Activated CD8-positive, alpha-beta memory T cell treated with anti-CD3 and anti-CD28 coated beads, Interleukin-2, amount 10 ng/mL, durations not matched to agents 7 days and 5 days (primary cell): Measurements from ENCODE around the gene SAMD4B. TPM values are rescaled to one million over a fixed set of nuclear protein-coding genes. Genes with fewer than 3 reads are reported as not detected.
"Not testable (repeated sequence)": the region's sequence is repeated elsewhere in the genome, so short reads cannot be mapped to it uniquely, and the experiment has no call there.

ENCODE experiments used
- ATAC-seq: fragments of 150-1000 bp; cut with Tn5 transposase; one replicate; pipeline ENCODE4 v1.10.0; 2021; ENCODE audit warnings: moderate library complexity
- CTCF ChIA-PET: fragments of 350-600 bp; sonication (Branson Sonifier 250); formaldehyde crosslinking; loops from one replicate; lab custom pipeline; 2021; ENCODE audit warnings: antibody characterized with exemption; lab: Charles Lee
- DNase-seq: peaks from one replicate; pipeline ENCODE4 v3.0.0-alpha.2; 2020
- H3K27ac Mint-ChIP-seq: one replicate; pipeline ENCODE4 v1.8.0; 2021; ENCODE audit warnings: mild to moderate bottlenecking, mixed read lengths
- H3K27me3 Mint-ChIP-seq: one replicate; pipeline ENCODE4 v1.8.0; 2021; ENCODE audit warnings: mixed read lengths
- H3K36me3 Mint-ChIP-seq: one replicate; pipeline ENCODE4 v1.8.0; 2021; ENCODE audit warnings: mild to moderate bottlenecking, mixed read lengths
- H3K4me1 Mint-ChIP-seq: one replicate; pipeline ENCODE4 v1.8.0; 2021; ENCODE audit warnings: mixed read lengths
- H3K4me3 Mint-ChIP-seq: one replicate; pipeline ENCODE4 v1.8.0; 2021; ENCODE audit warnings: mild to moderate bottlenecking, moderate library complexity, mixed read lengths
- H3K9me3 Mint-ChIP-seq: one replicate; pipeline ENCODE4 v1.8.0; 2022; ENCODE audit warnings: low read depth, mixed read lengths
- total RNA-seq, 2 experiments: library from RNA; stranded (reverse); gene quantifications; one replicate each; pipeline ENCODE4 v1.2.3, GENCODE V29; 2021

The SAMD4B gene
- total RNA-seq, 2 experiments from 2014 or later = 45.7 to 58.5 TPM

DNA sequence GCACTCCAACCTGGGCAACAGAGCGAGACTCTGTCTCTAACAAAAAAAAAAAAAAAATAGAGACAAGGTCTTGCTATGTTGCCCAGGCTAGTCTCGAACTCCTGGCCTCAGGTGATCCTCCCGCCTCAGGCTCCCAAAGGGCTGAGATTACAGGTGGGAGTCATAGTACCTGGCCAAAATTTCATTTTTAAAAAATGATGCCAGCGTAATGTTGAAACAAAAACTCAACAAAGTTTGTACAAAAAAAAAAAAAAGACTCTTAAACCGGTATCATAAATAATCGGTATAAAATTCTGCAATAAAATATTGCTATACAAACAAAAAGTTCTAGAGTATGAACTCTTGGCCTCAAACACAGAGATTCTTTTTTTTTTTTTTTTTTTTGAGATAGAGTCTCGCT is 9.9 kb upstream of the SAMD4B start:
- Mint-ChIP-seq H3K9me3 (no peaks in the 10 kb centered on the region), H3K4me3 (no peak overlapping the region), H3K4me1 (peaks cover 60% of the 10 kb centered on the region), H3K36me3 (peaks cover 34% of the 10 kb centered on the region), H3K27ac (no peak overlapping the region), H3K27me3 (no peaks in the 10 kb centered on the region)
- ATAC-seq = no peak
- CTCF ChIA-PET = interaction anchor here (0.7 kb wide), 1 partner anchor 33 kb away, joined by 4 read pairs; no protein-coding TSS in a partner anchor
- DNase-seq = no peak

DNA sequence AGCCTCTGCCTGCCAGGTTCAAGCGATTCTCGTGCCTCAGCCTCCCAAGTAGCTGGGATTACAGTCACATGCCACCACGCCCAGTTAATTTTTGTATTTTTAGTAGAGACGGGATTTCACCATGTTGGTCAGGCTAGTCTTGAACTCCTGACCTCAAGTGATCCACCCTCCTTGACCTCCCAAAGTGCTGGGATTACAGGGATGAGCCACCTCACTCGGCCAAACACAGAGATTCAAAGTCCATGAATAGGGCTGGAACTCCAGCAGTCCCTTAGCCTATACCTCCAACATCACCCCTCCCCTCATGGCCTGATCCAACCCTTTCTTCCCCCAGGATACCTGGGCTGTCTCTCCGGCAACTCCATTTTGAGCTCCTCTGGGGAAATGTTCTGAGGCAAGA is 9.5 kb upstream of the SAMD4B start:
- H3K27ac Mint-ChIP-seq, H3K4me3 Mint-ChIP-seq, H3K27me3 Mint-ChIP-seq, DNase-seq, H3K9me3 Mint-ChIP-seq, ATAC-seq: not testable (repeated sequence)
- CTCF ChIA-PET = interaction anchor here (0.7 to 0.9 kb wide), 2 partner anchors 32 to 96 kb away, joined by 3 to 4 read pairs; no protein-coding TSS in a partner anchor
- Mint-ChIP-seq H3K36me3 (peaks cover 34% of the 10 kb centered on the region), H3K4me1 (peaks cover 62% of the 10 kb centered on the region)

DNA sequence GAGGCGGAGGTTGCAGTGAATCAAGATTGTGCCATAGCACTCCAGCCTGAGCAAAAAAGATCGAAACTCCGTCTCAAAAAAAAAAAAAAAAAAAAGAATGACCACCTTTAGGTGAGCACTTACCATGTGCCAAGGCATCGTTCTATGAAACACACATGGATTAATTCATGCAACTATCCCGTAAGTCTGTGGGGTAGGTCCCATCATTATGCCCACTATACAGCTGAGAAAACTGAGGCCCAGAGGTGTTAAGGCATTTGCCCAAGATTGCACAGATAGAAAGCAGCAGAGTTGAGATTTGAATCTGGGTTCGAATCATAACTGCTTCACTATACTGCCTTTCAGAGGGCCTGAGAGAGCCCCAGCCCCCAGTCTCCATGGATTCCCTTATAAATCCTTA is 8.7 kb upstream of the SAMD4B start:
- Mint-ChIP-seq H3K27me3 (no peaks in the 10 kb centered on the region), H3K9me3 (no peaks in the 10 kb centered on the region), H3K4me3 (peak overlapping the region; percentile 49), H3K4me1 (peaks cover 60% of the 10 kb centered on the region), H3K36me3 (peaks cover 30% of the 10 kb centered on the region), H3K27ac (peak overlapping the region; percentile 63)
- no peak for ATAC-seq
- CTCF ChIA-PET = interaction anchor here (0.8 to 1.9 kb wide), 4 partner anchors 33 to 211 kb away, joined by 3 to 6 read pairs (median 4); no protein-coding TSS in a partner anchor
- no peak for DNase-seq

- Mint-ChIP-seq H3K4me1 (peaks cover 54% of the 10 kb centered on the region), H3K36me3 (peaks cover 27% of the 10 kb centered on the region), H3K27me3 (no peaks in the 10 kb centered on the region), H3K4me3 (peak overlapping the region; percentile 97), H3K27ac (peak overlapping the region; percentile 95), H3K9me3 (no peaks in the 10 kb centered on the region)
- CTCF ChIA-PET = interaction anchor here (0.8 to 1.9 kb wide), 6 partner anchors 12 to 212 kb away, joined by 3 to 6 read pairs (median 4); no protein-coding TSS in a partner anchor
- DNase-seq = no peak
- no peak for ATAC-seq
Observed at GRCh38 chr19:39334444-39334976, 7.7 kb upstream of the SAMD4B start.

DNA sequence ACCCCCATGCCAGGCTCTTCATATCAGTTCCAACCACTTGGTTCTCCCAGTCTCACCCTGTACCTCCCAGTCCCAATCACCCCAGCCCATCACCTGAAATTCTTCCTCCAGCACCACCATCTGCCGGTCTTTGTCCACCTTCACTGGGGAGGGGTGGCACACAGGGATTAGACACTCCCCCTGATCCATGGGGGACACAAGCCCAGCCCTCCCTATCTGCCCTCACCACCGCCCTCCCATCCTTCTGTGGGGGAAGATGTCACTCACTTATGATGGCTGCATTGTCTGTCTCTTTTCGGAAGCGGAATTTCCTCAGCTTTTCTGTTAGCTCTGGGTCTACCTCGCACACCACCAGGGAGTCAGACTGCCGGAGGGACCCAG is 7.1 kb upstream of the SAMD4B start:
- Mint-ChIP-seq H3K36me3 (peaks cover 26% of the 10 kb centered on the region), H3K4me3 (peak overlapping the region; percentile 97), H3K4me1 (peaks cover 58% of the 10 kb centered on the region), H3K27me3 (no peaks in the 10 kb centered on the region), H3K9me3 (no peaks in the 10 kb centered on the region), H3K27ac (peak overlapping the region; percentile 95)
- ATAC-seq (peak; percentile 34), DNase-seq (peak; percentile 61)
- CTCF ChIA-PET = interaction anchor here (0.8 to 2.0 kb wide), 10 partner anchors 11 to 213 kb away, joined by 3 to 6 read pairs (median 4); partner anchors contain the start of gene PLEKHG2

DNA sequence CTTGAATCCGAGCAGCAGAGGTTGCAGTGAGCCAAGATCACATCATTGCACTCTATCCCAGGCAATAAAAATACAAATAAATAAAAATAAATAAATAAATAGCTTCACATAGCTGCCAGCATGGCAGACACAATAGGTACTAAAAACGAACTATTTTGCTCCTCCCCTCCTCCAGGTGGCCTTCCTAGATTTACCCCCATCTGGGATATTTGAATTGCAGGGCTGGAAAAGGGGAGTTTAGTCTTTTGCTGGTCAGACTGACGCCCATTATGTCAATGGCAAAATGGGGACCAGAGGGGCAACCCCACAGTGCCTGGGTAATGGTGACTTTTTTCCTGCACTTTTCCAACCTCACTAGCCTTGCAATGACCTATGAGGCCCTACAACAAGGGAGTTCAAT is 5.7 kb upstream of the SAMD4B start:
- no peak for ATAC-seq
- peaks cover 18% of the 10 kb centered on the region for H3K36me3 Mint-ChIP-seq
- CTCF ChIA-PET = interaction anchor here (1.2 to 2.0 kb wide), 6 partner anchors 60 to 214 kb away, joined by 3 to 6 read pairs (median 4); partner anchors contain the start of gene PLEKHG2
- peak overlapping the region; percentile 97 for H3K4me3 Mint-ChIP-seq
- H3K27me3 Mint-ChIP-seq = no peaks in the 10 kb centered on the region
- peak overlapping the region; percentile 95 for H3K27ac Mint-ChIP-seq
- peaks cover 61% of the 10 kb centered on the region for H3K4me1 Mint-ChIP-seq
- no peak for DNase-seq
- no peaks in the 10 kb centered on the region for H3K9me3 Mint-ChIP-seq

GRCh38 chr19:39339674-39340073 is 2.5 kb upstream of the SAMD4B start:
- no peak overlapping the region for H3K4me3 Mint-ChIP-seq
- no peaks in the 10 kb centered on the region for H3K27me3 Mint-ChIP-seq
- peaks cover 59% of the 10 kb centered on the region for H3K4me1 Mint-ChIP-seq
- ATAC-seq (no peak), DNase-seq (no peak)
- CTCF ChIA-PET = interaction anchor here (1.0 to 1.1 kb wide), 2 partner anchors 68 to 72 kb away, joined by 3 read pairs; partner anchors contain the start of gene PLEKHG2
- peaks cover 7% of the 10 kb centered on the region for H3K36me3 Mint-ChIP-seq
- no peaks in the 10 kb centered on the region for H3K9me3 Mint-ChIP-seq
- peak overlapping the region; percentile 66 for H3K27ac Mint-ChIP-seq

DNA sequence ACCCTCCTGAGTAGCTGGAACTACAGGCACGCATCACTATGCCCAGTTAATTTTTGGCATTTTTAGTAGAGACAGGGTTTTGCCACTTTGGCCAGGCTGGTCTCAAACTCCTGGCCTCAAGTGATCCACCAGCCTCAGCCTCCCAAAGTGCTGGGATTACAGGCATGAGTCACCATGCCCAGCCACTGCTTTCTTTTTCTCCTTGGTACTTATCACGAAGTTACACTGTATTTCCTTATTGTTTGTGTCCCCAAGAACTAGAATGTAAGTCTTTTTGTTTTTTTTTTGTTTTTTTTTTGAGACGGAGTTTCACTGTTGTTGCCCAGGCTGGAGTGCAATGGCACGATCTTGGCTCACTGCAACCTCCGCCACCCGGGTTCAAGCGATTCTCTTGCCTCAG is 2.1 kb upstream of the SAMD4B start:
- peak overlapping the region; percentile 93 for H3K4me3 Mint-ChIP-seq
- H3K36me3 Mint-ChIP-seq, ATAC-seq, DNase-seq, H3K9me3 Mint-ChIP-seq, H3K27me3 Mint-ChIP-seq: not testable (repeated sequence)
- H3K4me1 Mint-ChIP-seq = peaks cover 59% of the 10 kb centered on the region
- peak overlapping the region; percentile 66 for H3K27ac Mint-ChIP-seq
- CTCF ChIA-PET = interaction anchor here (1.0 to 1.1 kb wide), 2 partner anchors 67 to 72 kb away, joined by 3 read pairs; partner anchors contain the start of gene PLEKHG2

- peak; percentile 0 for ATAC-seq
- Mint-ChIP-seq H3K4me3 (peak overlapping the region; percentile 93), H3K4me1 (peaks cover 64% of the 10 kb centered on the region), H3K9me3 (no peaks in the 10 kb centered on the region), H3K27ac (peak overlapping the region; percentile 92), H3K27me3 (no peaks in the 10 kb centered on the region), H3K36me3 (peaks cover 4% of the 10 kb centered on the region)
- CTCF ChIA-PET = interaction anchor here (0.6 to 2.1 kb wide), 2 partner anchors 50 to 89 kb away, joined by 3 to 8 read pairs; partner anchors contain the start of genes MED29 and PAF1
- DNase-seq = peak; percentile 67
Observed at GRCh38 chr19:39341129-39341718, 997 bp upstream of the SAMD4B start.

- CTCF ChIA-PET = interaction anchor here (0.6 to 2.1 kb wide), 11 partner anchors 8 to 106 kb away, joined by 3 to 8 read pairs (median 4); partner anchors contain the start of genes MED29, PAF1, PLEKHG2 and RPS16
- peaks cover 7% of the 10 kb centered on the region for H3K36me3 Mint-ChIP-seq
- ATAC-seq (no peak), DNase-seq (peak; percentile 48)
- H3K27ac Mint-ChIP-seq = peak overlapping the region; percentile 84
- H3K4me1 Mint-ChIP-seq = peaks cover 67% of the 10 kb centered on the region
- no peaks in the 10 kb centered on the region for H3K27me3 Mint-ChIP-seq
- peak overlapping the region; percentile 79 for H3K4me3 Mint-ChIP-seq
- H3K9me3 Mint-ChIP-seq = no peaks in the 10 kb centered on the region
Observed at GRCh38 chr19:39342647-39343305, 555 bp downstream of the SAMD4B start.

DNA sequence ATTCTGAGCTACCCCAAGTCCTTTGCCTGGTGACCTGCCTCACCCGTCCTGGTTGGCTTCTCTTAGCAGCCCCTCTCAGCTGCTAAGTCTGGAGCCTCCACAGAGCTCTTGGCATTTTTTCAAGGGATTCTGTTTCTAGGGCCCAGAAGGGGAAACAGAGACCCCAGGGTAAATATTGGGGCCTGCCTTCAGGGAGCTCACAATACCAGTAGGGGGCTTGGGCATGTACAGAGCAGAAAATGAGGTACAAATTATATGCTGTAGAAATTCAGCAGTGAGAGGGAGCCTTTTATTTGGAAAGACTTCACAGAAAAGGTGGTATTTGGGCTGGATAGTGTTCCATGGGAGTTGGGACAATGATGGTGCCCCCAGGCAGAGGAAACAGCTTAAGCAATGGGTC is 3.7 kb downstream of the SAMD4B start:
- no peaks in the 10 kb centered on the region for H3K27me3 Mint-ChIP-seq
- peak overlapping the region; percentile 7 for H3K27ac Mint-ChIP-seq
- ATAC-seq (no peak), DNase-seq (no peak)
- H3K4me3 Mint-ChIP-seq = no peak overlapping the region
- H3K9me3 Mint-ChIP-seq = no peaks in the 10 kb centered on the region
- H3K4me1 Mint-ChIP-seq = peaks cover 67% of the 10 kb centered on the region
- peaks cover 13% of the 10 kb centered on the region for H3K36me3 Mint-ChIP-seq
- CTCF ChIA-PET = interaction anchor here (0.5 to 2.0 kb wide), 7 partner anchors 11 to 188 kb away, joined by 3 to 5 read pairs (median 5); partner anchors contain the start of genes GMFG, MED29, PAF1 and PLEKHG2

DNA sequence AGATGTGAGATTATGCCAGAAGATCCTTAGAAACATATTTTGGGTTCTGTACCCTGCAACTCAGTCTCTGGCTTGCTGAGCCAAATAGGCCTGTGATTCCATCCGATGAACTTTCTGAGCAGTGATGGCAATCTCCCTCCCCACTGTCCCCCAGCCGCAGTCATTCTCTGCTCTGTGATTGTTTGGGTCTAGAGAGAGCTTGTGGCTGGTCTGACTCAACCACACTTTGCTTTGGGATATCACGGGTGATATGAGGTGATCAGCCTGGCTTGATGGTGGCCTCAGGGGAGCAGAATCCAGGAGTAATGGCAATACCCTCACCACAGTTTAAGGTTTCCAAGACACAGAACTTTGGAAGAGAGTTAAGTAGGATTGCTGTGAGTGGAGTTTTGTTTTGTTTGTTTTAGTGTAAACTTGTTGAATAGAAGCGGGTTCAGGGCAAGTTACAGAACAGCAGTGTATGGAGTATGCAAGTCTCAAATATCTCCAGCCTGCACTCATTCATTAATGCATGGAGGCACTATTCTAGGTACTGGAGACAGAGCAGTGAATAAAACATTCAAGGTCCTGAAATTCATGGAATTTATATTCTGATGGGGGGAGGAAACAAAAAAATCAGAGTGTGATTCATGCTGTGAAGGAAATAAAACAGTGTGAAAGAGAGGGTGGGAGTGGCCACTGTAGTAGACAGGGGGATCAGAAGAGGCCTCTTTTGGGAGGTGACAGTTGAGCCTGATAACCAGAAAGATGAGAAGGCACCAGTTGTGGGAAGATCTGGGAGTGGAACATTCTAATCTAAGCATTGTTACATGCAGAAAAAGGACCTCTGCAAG is 5.3 kb downstream of the SAMD4B start:
- peaks cover 17% of the 10 kb centered on the region for H3K36me3 Mint-ChIP-seq
- ATAC-seq = no peak
- DNase-seq = no peak
- no peak overlapping the region for H3K4me3 Mint-ChIP-seq
- peaks cover 78% of the 10 kb centered on the region for H3K4me1 Mint-ChIP-seq
- CTCF ChIA-PET = interaction anchor here (1.0 to 2.0 kb wide), 6 partner anchors 8 to 225 kb away, joined by 3 to 5 read pairs (median 5); partner anchors contain the start of genes GMFG and PLEKHG2
- H3K27ac Mint-ChIP-seq = peak overlapping the region; percentile 24
- no peaks in the 10 kb centered on the region for H3K9me3 Mint-ChIP-seq
- H3K27me3 Mint-ChIP-seq = no peaks in the 10 kb centered on the region
